Ovary (tissue), 3 donors: ENCODE data around the gene LOXL1.
A peak's percentile ranks its signal among the peaks of the same experiment; 100 is the strongest.

ENCODE experiments used
- EP300 ChIP-seq: sonication (generic); formaldehyde crosslinking; IDR thresholded peaks from one replicate; pipeline ENCODE4 v1.6.1; 2017; ENCODE audit warnings: antibody characterized with exemption
- POLR2A ChIP-seq: fragments of 450-650 bp; IDR thresholded peaks from one replicate; pipeline ENCODE4 v1.6.1; 2017; ENCODE audit warnings: antibody characterized with exemption, mild to moderate bottlenecking, moderate library complexity
- TF ChIP-seq, protein P1 (sequence below), 3 donors: fragments of 450-650 bp in 2 of 3; fragments of 200-600 bp in 1 of 3; IDR thresholded peaks; one replicate each; pipeline versions ENCODE4 v1.5.1 to v1.8.0; 2016 to 2022; ENCODE audit warnings: antibody characterized with exemption in 3 of 3, mild to moderate bottlenecking in 1 of 3
- donor health status: DM: no; HTN: no; CAD: no.

- TF ChIP-seq, protein P1, sequence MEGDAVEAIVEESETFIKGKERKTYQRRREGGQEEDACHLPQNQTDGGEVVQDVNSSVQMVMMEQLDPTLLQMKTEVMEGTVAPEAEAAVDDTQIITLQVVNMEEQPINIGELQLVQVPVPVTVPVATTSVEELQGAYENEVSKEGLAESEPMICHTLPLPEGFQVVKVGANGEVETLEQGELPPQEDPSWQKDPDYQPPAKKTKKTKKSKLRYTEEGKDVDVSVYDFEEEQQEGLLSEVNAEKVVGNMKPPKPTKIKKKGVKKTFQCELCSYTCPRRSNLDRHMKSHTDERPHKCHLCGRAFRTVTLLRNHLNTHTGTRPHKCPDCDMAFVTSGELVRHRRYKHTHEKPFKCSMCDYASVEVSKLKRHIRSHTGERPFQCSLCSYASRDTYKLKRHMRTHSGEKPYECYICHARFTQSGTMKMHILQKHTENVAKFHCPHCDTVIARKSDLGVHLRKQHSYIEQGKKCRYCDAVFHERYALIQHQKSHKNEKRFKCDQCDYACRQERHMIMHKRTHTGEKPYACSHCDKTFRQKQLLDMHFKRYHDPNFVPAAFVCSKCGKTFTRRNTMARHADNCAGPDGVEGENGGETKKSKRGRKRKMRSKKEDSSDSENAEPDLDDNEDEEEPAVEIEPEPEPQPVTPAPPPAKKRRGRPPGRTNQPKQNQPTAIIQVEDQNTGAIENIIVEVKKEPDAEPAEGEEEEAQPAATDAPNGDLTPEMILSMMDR (IDR thresholded peaks at IDR 0.05): peak; percentile 86 to 97 (median 96)
- TF ChIP-seq EP300: no peak
- TF ChIP-seq POLR2A: peak; percentile 51
These were observed 65.7 kb downstream of the LOXL1 start, which contains the start of gene STOML1 for GRCh38 chr15:73991726-73992593.
